NB4 (cell line): ENCODE results near the gene WDR1.

ENCODE experiments used
- DNase-seq: peaks from one replicate; pipeline ENCODE4 v3.0.0; 2010; ENCODE audit warnings: low read depth
- H3K4me3 ChIP-seq: one replicate; pipeline ENCODE4 v1.5.1; 2011; ENCODE audit warnings: mild to moderate bottlenecking, low read depth, low read length, moderate library complexity
- CTCF ChIP-seq: IDR thresholded peaks from one replicate; pipeline ENCODE4 v1.5.1; 2012; ENCODE audit warnings: low read depth, low read length
- MAX ChIP-seq: IDR thresholded peaks from 2 replicates; pipeline ENCODE4 v1.6.1; 2011; ENCODE audit warnings: low read depth, low read length
- MYC ChIP-seq: IDR thresholded peaks from 2 replicates; pipeline ENCODE4 v1.6.1; 2011; ENCODE audit warnings: low read depth, low read length
- POLR2A ChIP-seq: IDR thresholded peaks from 2 replicates; pipeline ENCODE4 v1.6.1; 2011; ENCODE audit warnings: mild to moderate bottlenecking; ENCODE audit not compliant: insufficient read length; ENCODE audit errors: extremely low read depth

Gene WDR1

GRCh38 chr4:10057023-10057395 is 59.6 kb downstream of the WDR1 start:
- DNase-seq, result no peak
- TF ChIP-seq MAX (no peak), POLR2A (no peak)
- H3K4me3 ChIP-seq, result no peak overlapping the region

- no peak for DNase-seq
- no peak overlapping the region for H3K4me3 ChIP-seq
- TF ChIP-seq MYC (no peak), MAX (no peak)
Observed at GRCh38 chr4:10056334-10057022, 60.1 kb downstream of the WDR1 start.

GRCh38 chr4:10055871-10056270 is 60.7 kb downstream of the WDR1 start:
- no peak for TF ChIP-seq MAX
- TF ChIP-seq POLR2A, result no peak
- no peak for TF ChIP-seq MYC
- no peak for TF ChIP-seq CTCF
- DNase-seq, result no peak

GRCh38 chr4:10054571-10055041 is 62.0 kb downstream of the WDR1 start:
- no peak for DNase-seq
- no peak overlapping the region for H3K4me3 ChIP-seq
- no peak for TF ChIP-seq MAX
- no peak for TF ChIP-seq CTCF
- no peak for TF ChIP-seq POLR2A
- no peak for TF ChIP-seq MYC

More at GRCh38 chr4:10055871-10056270, 60.7 kb downstream of the WDR1 start:
- no peak overlapping the region for H3K4me3 ChIP-seq

GRCh38 chr4:10053635-10054453 is 62.8 kb downstream of the WDR1 start:
- TF ChIP-seq POLR2A, result no peak
- TF ChIP-seq MAX, result no peak
- TF ChIP-seq MYC, result no peak
- no peak for TF ChIP-seq CTCF
- no peak overlapping the region for H3K4me3 ChIP-seq
- no peak for DNase-seq

- no peak for DNase-seq
- no peak for TF ChIP-seq MAX
- no peak for TF ChIP-seq MYC
- TF ChIP-seq CTCF, result no peak
- no peak for TF ChIP-seq POLR2A
Observed at GRCh38 chr4:10051517-10052135, 65.0 kb downstream of the WDR1 start.

More at GRCh38 chr4:10051517-10052135, 65.0 kb downstream of the WDR1 start:
- no peak overlapping the region for H3K4me3 ChIP-seq
